Measurements from ENCODE around the gene GFM2.

GRCh38 chr5:74761241-74761640 lies 5.7 kb downstream of the GFM2 start:
- TF ChIP-seq CTCF (IDR thresholded peaks at IDR 0.05): no peak
- TF ChIP-seq EP300 (IDR thresholded peaks at IDR 0.05): no peak

Measured in gastroesophageal sphincter (tissue), 3 donors.